Common myeloid progenitor, CD34-positive (primary cell): Measurements from ENCODE around the gene RAMP1.

Experiments
- CTCF ChIA-PET: fragments of 350-600 bp; sonication (Branson Sonifier 250); formaldehyde crosslinking; loops from one replicate; lab custom pipeline; 2021; ENCODE audit warnings: antibody characterized with exemption; lab: Charles Lee
- POLR2A ChIA-PET: fragments of 350-600 bp; sonication (Branson Sonifier 250); formaldehyde crosslinking; loops from one replicate; lab custom pipeline; 2021; ENCODE audit warnings: antibody characterized with exemption; lab: Charles Lee
- DNase-seq, 3 donors: peaks; one replicate each; pipeline versions ENCODE4 v3.0.0 to v3.0.0-alpha.2; 2013
- H3K27ac ChIP-seq, 2 experiments: 1 replicate in 1 of 2; 2 replicates in 1 of 2; pipeline ENCODE4 v1.7.0; 2013; ENCODE audit warnings: inconsistent platforms in 2 of 2, low read length in 2 of 2, mild to moderate bottlenecking in 2 of 2, low read depth in 1 of 2, moderate library complexity in 1 of 2; ENCODE audit not compliant: severe bottlenecking in 2 of 2, insufficient read depth in 1 of 2, poor library complexity in 1 of 2
- H3K27me3 ChIP-seq, 5 experiments: replicated peaks in 2 of 5; 1 replicate in 3 of 5; 2 replicates in 2 of 5; pipeline versions ENCODE4 v1.6.1 to v1.7.0; 2013; ENCODE audit warnings: low read length in 4 of 5, mild to moderate bottlenecking in 2 of 5, moderate library complexity in 2 of 5, inconsistent platforms in 1 of 5; ENCODE audit not compliant: insufficient read depth in 5 of 5, control insufficient read depth in 4 of 5
- H3K36me3 ChIP-seq, 4 experiments: 1 replicate in 2 of 4; 2 replicates in 2 of 4; pipeline versions ENCODE4 v1.6.1 to v1.7.0; 2013; ENCODE audit warnings: low read length in 3 of 4, control low read depth in 1 of 4, mild to moderate bottlenecking in 1 of 4; ENCODE audit not compliant: control insufficient read depth in 4 of 4, insufficient read depth in 4 of 4
- H3K4me1 ChIP-seq, 4 experiments: 1 replicate in 3 of 4; 2 replicates in 1 of 4; pipeline versions ENCODE4 v1.6.1 to v1.7.1; 2013; ENCODE audit warnings: low read length in 3 of 4, mild to moderate bottlenecking in 3 of 4, control low read depth in 1 of 4, inconsistent platforms in 1 of 4, moderate library complexity in 1 of 4; ENCODE audit not compliant: control insufficient read depth in 4 of 4, insufficient read depth in 4 of 4; ENCODE audit errors: control extremely low read depth in 1 of 4
- H3K4me3 ChIP-seq, 7 experiments: 1 replicate in 4 of 7; 2 replicates in 3 of 7; pipeline versions ENCODE4 v1.5.1 to v1.7.0; 2013; ENCODE audit warnings: mild to moderate bottlenecking in 7 of 7, low read length in 6 of 7, moderate library complexity in 6 of 7, inconsistent platforms in 2 of 7, low read depth in 2 of 7, control low read depth in 1 of 7; ENCODE audit not compliant: insufficient read depth in 4 of 7, control insufficient read depth in 1 of 7; ENCODE audit errors: extremely low read depth in 1 of 7
- H3K9me3 ChIP-seq, 5 experiments: 1 replicate in 4 of 5; 2 replicates in 1 of 5; pipeline versions ENCODE4 v1.6.1 to v1.7.1; 2013; ENCODE audit warnings: low read length in 4 of 5, mild to moderate bottlenecking in 2 of 5, inconsistent platforms in 1 of 5, low read depth in 1 of 5, moderate library complexity in 1 of 5; ENCODE audit not compliant: control insufficient read depth in 4 of 5, insufficient read depth in 2 of 5; ENCODE audit errors: control extremely low read depth in 1 of 5
- WGBS: methylation state at CpG from one replicate; pipeline ENCODE4 v1.1.5; 2013; ENCODE audit not compliant: insufficient coverage; 5-methylcytosine and 5-hydroxymethylcytosine counted together

The RAMP1 gene

DNA sequence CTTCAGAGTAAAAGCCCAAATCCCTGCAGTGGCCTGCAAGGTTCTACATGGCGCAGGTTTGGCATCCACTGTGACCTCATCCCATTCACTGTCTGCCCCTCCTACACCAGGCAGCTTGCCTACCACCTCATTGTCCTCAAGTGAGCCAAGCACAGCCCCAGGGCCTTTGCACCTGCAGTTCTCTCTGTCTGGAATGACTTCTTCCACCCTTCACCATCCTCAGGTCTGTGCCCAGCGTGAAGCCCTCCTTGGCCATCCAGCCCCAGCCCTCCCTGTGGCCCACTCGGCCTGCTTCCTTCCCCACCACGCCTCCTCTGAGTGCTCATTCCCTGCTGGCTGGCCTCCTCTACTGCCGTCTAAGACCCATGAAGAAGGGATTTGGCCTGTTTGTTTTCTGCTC, 74.8 kb downstream of the RAMP1 start:
- H3K9me3 ChIP-seq: peaks cover 0 to 6% (median 0%) of the 10 kb centered on the region in 5 experiments
- H3K4me3 ChIP-seq: no peak overlapping the region
- H3K4me1 ChIP-seq: peaks cover 0 to 27% (median 19%) of the 10 kb centered on the region in 4 experiments
- POLR2A ChIA-PET: no interaction called here
- no peaks in the 10 kb centered on the region for H3K36me3 ChIP-seq
- no peak for DNase-seq
- WGBS: 92% methylated on average over 5 of the region's 5 CpGs
- no peak overlapping the region for H3K27ac ChIP-seq
- CTCF ChIA-PET: interaction anchor here (0.8 kb wide), 1 partner anchor 36 kb away, joined by 3 read pairs; no protein-coding TSS in a partner anchor
- no peaks in the 10 kb centered on the region for H3K27me3 ChIP-seq

DNA sequence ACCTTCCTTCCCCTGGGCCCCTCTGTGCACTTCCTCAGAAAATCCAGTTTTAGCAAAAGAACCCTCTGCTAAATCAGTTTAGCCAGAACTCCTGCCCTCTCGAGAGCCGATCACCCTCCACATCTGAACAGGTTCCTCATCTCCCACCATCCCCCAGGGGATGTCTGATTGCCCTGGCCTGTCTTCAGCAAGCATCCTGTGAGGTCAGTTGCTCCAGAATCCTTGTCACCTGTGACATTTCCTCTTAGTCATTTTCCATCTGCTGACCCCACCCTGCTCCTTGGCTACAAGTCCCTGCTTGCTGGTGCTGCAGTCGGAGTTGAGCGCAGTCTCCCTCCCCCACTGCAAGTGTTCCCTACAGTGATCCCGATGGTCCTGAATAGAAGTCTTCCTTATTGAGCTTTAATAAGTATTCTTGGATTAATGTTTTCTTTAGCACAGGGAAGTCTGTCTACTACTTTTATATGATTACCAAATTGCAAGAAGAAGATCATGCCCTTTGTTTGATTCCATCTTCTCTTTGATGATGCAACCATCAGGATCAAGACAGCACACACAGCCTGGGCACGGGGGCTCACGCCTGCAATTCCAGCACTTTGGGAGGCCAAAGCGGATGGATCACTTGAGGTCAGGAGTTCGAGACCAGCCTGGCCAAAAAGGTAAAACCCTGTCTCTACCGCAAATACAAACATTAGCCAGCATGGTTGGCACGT, 76.5 kb downstream of the RAMP1 start:
- H3K4me3 ChIP-seq: no peak overlapping the region
- no peak overlapping the region for H3K27ac ChIP-seq
- ChIA-PET POLR2A (no interaction called here), CTCF (interaction anchor here (2.0 kb wide), 1 partner anchor 9 kb away, joined by 7 read pairs; no protein-coding TSS in a partner anchor)
- no peaks in the 10 kb centered on the region for H3K27me3 ChIP-seq
- H3K36me3 ChIP-seq: no peaks in the 10 kb centered on the region
- H3K9me3 ChIP-seq: no peaks in the 10 kb centered on the region
- no peak for DNase-seq
- H3K4me1 ChIP-seq: peaks cover 0 to 38% (median 29%) of the 10 kb centered on the region in 4 experiments
- WGBS: 74% methylated on average over 8 of the region's 11 CpGs

DNA sequence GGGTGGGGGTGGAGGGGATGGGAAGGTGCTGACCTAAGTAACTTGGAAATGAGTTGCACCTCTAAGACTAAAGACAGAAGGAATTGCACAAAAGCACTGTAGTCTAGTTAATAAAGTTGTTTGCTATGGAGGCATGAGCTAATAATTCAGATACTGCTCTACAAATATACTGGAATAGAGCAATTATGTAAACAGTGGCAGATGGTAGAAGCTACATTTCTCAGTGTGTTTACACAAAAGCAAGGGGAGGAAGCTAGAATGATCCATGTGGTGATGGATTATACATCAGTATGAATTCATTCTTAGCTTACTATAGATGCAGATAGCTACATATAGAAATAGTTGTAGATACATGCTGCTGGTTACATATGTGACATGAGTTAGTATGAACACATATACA, 79.8 kb downstream of the RAMP1 start:
- Histone ChIP-seq H3K4me1 (peaks cover 9 to 59% (median 48%) of the 10 kb centered on the region in 4 experiments), H3K36me3 (no peaks in the 10 kb centered on the region), H3K27me3 (no peaks in the 10 kb centered on the region), H3K4me3 (no peak overlapping the region), H3K27ac (no peak overlapping the region), H3K9me3 (peaks cover 0 to 10% (median 0%) of the 10 kb centered on the region in 5 experiments)
- ChIA-PET POLR2A (no interaction called here), CTCF (interaction anchor here (0.8 to 1.0 kb wide), 2 partner anchors 16 to 36 kb away, joined by 3 read pairs; no protein-coding TSS in a partner anchor)
- DNase-seq: no peak

DNA sequence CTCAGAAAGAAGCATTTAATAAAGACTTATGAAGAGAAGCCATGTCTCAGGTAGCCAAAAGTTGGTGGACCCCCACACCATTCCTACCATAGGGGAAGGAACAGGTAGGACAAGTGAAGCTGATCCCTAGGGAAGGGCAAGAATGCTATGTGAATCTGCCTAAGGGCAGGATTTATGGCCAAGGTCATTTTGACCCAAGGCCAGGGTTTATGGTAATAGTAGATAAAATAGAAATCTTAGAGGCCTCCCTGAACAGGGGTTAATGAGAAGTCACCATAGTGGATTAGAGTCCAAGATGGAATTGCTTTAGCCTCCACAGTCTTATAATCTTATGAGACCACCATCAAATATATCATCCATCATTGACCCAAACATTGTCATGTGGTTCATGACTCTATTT, 81.4 kb downstream of the RAMP1 start:
- ChIA-PET POLR2A (no interaction called here), CTCF (interaction anchor here (1.2 to 1.3 kb wide), 2 partner anchors 18 to 24 kb away, joined by 3 to 4 read pairs; no protein-coding TSS in a partner anchor)
- Histone ChIP-seq H3K9me3 (peaks cover 0 to 23% (median 0%) of the 10 kb centered on the region in 5 experiments), H3K36me3 (no peaks in the 10 kb centered on the region), H3K4me1 (peaks cover 9 to 63% (median 42%) of the 10 kb centered on the region in 4 experiments), H3K27ac (peak overlapping the region in 1 of 2 experiments; percentile 74), H3K27me3 (no peaks in the 10 kb centered on the region), H3K4me3 (no peak overlapping the region)
- no peak for DNase-seq

DNA sequence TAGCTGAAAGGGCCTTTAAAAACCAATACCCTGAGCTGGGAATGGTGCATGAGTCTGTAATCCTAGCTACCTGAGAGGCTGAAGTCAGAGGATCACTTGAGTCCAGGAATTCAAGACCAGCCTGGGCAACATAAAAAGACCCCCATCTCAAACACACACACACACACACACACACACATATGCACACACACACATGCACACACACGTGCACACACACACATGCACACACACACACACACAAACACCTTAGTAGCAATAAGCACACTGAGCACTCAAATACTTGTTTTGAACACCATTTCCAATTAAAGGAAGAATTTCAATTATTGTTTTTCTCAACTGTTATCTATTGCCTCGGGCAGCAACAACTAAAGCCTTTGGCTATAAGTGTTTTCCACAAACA, 81.8 kb downstream of the RAMP1 start:
- Histone ChIP-seq H3K27ac (peak overlapping the region; percentile 18 to 74), H3K27me3 (no peaks in the 10 kb centered on the region), H3K4me3 (peak overlapping the region in 1 of 7 experiments; percentile 42), H3K4me1 (peaks cover 9 to 65% (median 41%) of the 10 kb centered on the region in 4 experiments), H3K9me3 (peaks cover 0 to 23% (median 0%) of the 10 kb centered on the region in 5 experiments), H3K36me3 (no peaks in the 10 kb centered on the region)
- CTCF ChIA-PET: interaction anchor here (0.6 to 1.3 kb wide), 4 partner anchors 9 to 31 kb away, joined by 3 to 4 read pairs (median 4); no protein-coding TSS in a partner anchor
- POLR2A ChIA-PET: no interaction called here
- no peak for DNase-seq
- 83% methylated on average over 1 of the region's 2 CpGs for WGBS

DNA sequence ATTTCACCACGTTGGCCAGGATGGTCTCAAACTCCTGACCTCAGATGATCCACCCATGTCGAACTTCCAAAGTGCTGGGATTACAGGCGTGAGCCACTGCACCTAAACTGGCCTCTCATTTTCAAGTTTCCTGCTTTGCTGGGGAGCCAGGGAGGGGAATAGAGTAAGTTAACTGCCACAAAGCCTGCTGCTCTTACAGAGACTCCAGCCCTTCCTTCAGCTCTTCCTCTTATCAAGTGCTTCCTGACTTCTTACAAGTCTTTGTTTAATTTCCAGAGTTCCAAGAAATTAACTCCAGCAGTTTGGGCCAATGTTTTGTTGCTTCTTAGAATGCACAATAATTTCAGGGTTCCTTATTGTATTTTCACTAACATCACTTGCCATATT, 83.1 kb downstream of the RAMP1 start:
- CTCF ChIA-PET: interaction anchor here (0.8 to 2.2 kb wide), 5 partner anchors 10 to 19 kb away, joined by 3 to 6 read pairs (median 4); no protein-coding TSS in a partner anchor
- POLR2A ChIA-PET: no interaction called here

More for the DNA sequence above, 83.1 kb downstream of the RAMP1 start:
- H3K4me1 ChIP-seq: peaks cover 9 to 71% (median 44%) of the 10 kb centered on the region in 4 experiments
- H3K27me3 ChIP-seq: no peaks in the 10 kb centered on the region
- H3K4me3 ChIP-seq: peak overlapping the region in 2 of 7 experiments; percentile 2 to 42
- DNase-seq: peak in 1 of 3 donors; percentile 42
- no peaks in the 10 kb centered on the region for H3K36me3 ChIP-seq
- 17% methylated on average over 3 of the region's 3 CpGs for WGBS
- peaks cover 0 to 23% (median 0%) of the 10 kb centered on the region in 5 experiments for H3K9me3 ChIP-seq
- H3K27ac ChIP-seq: peak overlapping the region in 1 of 2 experiments; percentile 74
